Neuronal stem cell (in vitro differentiated cells): ENCODE measurements around the gene FSTL4.

Source experiments
- DNase-seq: peaks from one replicate; pipeline ENCODE4 v3.0.0-alpha.2; 2013; ENCODE audit warnings: low spot score
- H2AFZ ChIP-seq: one replicate; pipeline ENCODE4 v1.6.1; 2013; ENCODE audit warnings: mild to moderate bottlenecking, low read length, inconsistent platforms
- H2AK5ac ChIP-seq: 2 replicates; pipeline ENCODE4 v1.6.1; 2013; ENCODE audit warnings: low read depth, mild to moderate bottlenecking, inconsistent platforms, low read length, moderate library complexity, mixed read lengths
- H2BK120ac ChIP-seq: 2 replicates; pipeline ENCODE4 v1.6.1; 2013; ENCODE audit warnings: low read depth, mild to moderate bottlenecking, inconsistent platforms, low read length, moderate library complexity, mixed read lengths
- H2BK12ac ChIP-seq: one replicate; pipeline ENCODE4 v1.6.1; 2013; ENCODE audit warnings: low read length, inconsistent platforms
- H2BK15ac ChIP-seq: 2 replicates; pipeline ENCODE4 v1.6.1; 2013; ENCODE audit warnings: mild to moderate bottlenecking, low read length, inconsistent platforms, mixed read lengths
- H2BK5ac ChIP-seq: one replicate; pipeline ENCODE4 v1.6.1; 2013; ENCODE audit warnings: inconsistent platforms, mild to moderate bottlenecking, low read length, moderate library complexity
- H3K14ac ChIP-seq: one replicate; pipeline ENCODE4 v1.6.1; 2013; ENCODE audit warnings: low read length, inconsistent platforms
- H3K18ac ChIP-seq: 2 replicates; pipeline ENCODE4 v1.6.1; 2013; ENCODE audit warnings: low read length, inconsistent platforms
- H3K23ac ChIP-seq: 2 replicates; pipeline ENCODE4 v1.6.1; 2013; ENCODE audit warnings: low read depth, mild to moderate bottlenecking, mixed read lengths, low read length, inconsistent platforms; ENCODE audit not compliant: poor library complexity
- H3K27ac ChIP-seq: replicated peaks from 3 replicates; pipeline ENCODE4 v1.5.1; 2013; ENCODE audit warnings: low read length, inconsistent platforms
- H3K27me3 ChIP-seq, 3 experiments: 2 replicates each; pipeline ENCODE4 v1.6.1; 2013; ENCODE audit warnings: low read length in 3 of 3, mild to moderate bottlenecking in 2 of 3, inconsistent platforms in 1 of 3, low read depth in 1 of 3, mixed read lengths in 1 of 3, moderate library complexity in 1 of 3; ENCODE audit not compliant: control insufficient read depth in 3 of 3, insufficient read depth in 3 of 3
- H3K36me3 ChIP-seq, 2 donors: replicated peaks in 1 of 2; 2 replicates each; pipeline ENCODE4 v1.6.1; 2013; ENCODE audit warnings: low read length in 2 of 2; ENCODE audit not compliant: control insufficient read depth in 2 of 2, insufficient read depth in 2 of 2
- H3K4ac ChIP-seq: 2 replicates; pipeline ENCODE4 v1.6.1; 2013; ENCODE audit warnings: inconsistent platforms, mild to moderate bottlenecking, low read length, moderate library complexity
- H3K4me1 ChIP-seq, 2 donors: 1 replicate in 1 of 2; 2 replicates in 1 of 2; pipeline ENCODE4 v1.6.1; 2013; ENCODE audit warnings: low read length in 2 of 2, low read depth in 1 of 2; ENCODE audit not compliant: control insufficient read depth in 2 of 2, insufficient read depth in 1 of 2
- H3K4me2 ChIP-seq: one replicate; pipeline ENCODE4 v1.6.1; 2013; ENCODE audit warnings: mild to moderate bottlenecking, low read length, inconsistent platforms; ENCODE audit not compliant: insufficient read depth, poor library complexity, severe bottlenecking
- H3K4me3 ChIP-seq, 2 donors: 2 replicates each; pipeline ENCODE4 v1.5.1; 2013; ENCODE audit warnings: low read length in 2 of 2, mild to moderate bottlenecking in 2 of 2, inconsistent platforms in 1 of 2, moderate library complexity in 1 of 2
- H3K79me1 ChIP-seq: one replicate; pipeline ENCODE4 v1.6.1; 2013; ENCODE audit warnings: low read depth, mild to moderate bottlenecking, inconsistent platforms, low read length, moderate library complexity
- H3K9ac ChIP-seq: one replicate; pipeline ENCODE4 v1.6.1; 2013; ENCODE audit warnings: mild to moderate bottlenecking, low read depth, low read length, inconsistent platforms; ENCODE audit not compliant: poor library complexity
- H3K9me3 ChIP-seq, 2 donors: replicated peaks in 1 of 2; 2 replicates each; pipeline versions ENCODE3 to v1.6.1; 2013; ENCODE audit warnings: low read length in 2 of 2, mild to moderate bottlenecking in 2 of 2, inconsistent platforms in 1 of 2, low read depth in 1 of 2, mixed read lengths in 1 of 2, moderate library complexity in 1 of 2; ENCODE audit not compliant: control insufficient read depth in 2 of 2, insufficient read depth in 1 of 2
- H4K8ac ChIP-seq: one replicate; pipeline ENCODE4 v1.6.1; 2013; ENCODE audit warnings: low read depth, mild to moderate bottlenecking, inconsistent platforms, low read length, moderate library complexity
- H4K91ac ChIP-seq: one replicate; pipeline ENCODE4 v1.6.1; 2013; ENCODE audit warnings: low read length, low read depth, mild to moderate bottlenecking, inconsistent platforms; ENCODE audit not compliant: poor library complexity
- WGBS, 2 donors: extraction: QIAGEN DNeasy Blood & Tissue Kit; methylation state at CpG; one replicate each; pipeline ENCODE4 v1.1.7; 2013; ENCODE audit warnings: missing lambda C conversion rate in 2 of 2, mixed read lengths in 1 of 2; ENCODE audit not compliant: insufficient read length in 2 of 2, insufficient replicate concordance in 1 of 2; ENCODE audit errors: extremely low coverage in 2 of 2; 5-methylcytosine and 5-hydroxymethylcytosine counted together

FSTL4 gene

GRCh38 chr5:133159543-133159942 lies 452.8 kb downstream of the FSTL4 start:
- Histone ChIP-seq H3K36me3 (no peaks in the 10 kb centered on the region), H4K91ac (no peak overlapping the region), H3K4ac (no peak overlapping the region), H4K8ac (no peak overlapping the region), H3K27me3 (no peaks in the 10 kb centered on the region), H2BK120ac (no peak overlapping the region), H3K23ac (no peak overlapping the region), H3K4me1 (no peaks in the 10 kb centered on the region), H2BK12ac (no peak overlapping the region), H2AK5ac (no peak overlapping the region), H2AFZ (no peak overlapping the region), H3K9me3 (no peaks in the 10 kb centered on the region), H2BK15ac (no peak overlapping the region), H3K27ac (no peak overlapping the region), H3K9ac (no peak overlapping the region), H3K18ac (no peak overlapping the region), H3K14ac (no peak overlapping the region), H3K79me1 (no peaks in the 10 kb centered on the region), H3K4me2 (no peak overlapping the region), H3K4me3 (no peak overlapping the region), H2BK5ac (no peak overlapping the region)
- no CpG with 5 or more reads among the region's 1 CpG for WGBS, 2 donors
- no peak for DNase-seq

- Histone ChIP-seq H3K23ac (no peak overlapping the region), H3K18ac (no peak overlapping the region), H3K36me3 (no peaks in the 10 kb centered on the region), H4K8ac (no peak overlapping the region), H3K4ac (no peak overlapping the region), H3K9me3 (no peaks in the 10 kb centered on the region), H3K4me2 (no peak overlapping the region), H3K4me3 (no peak overlapping the region), H4K91ac (no peak overlapping the region), H2AFZ (no peak overlapping the region), H2BK15ac (no peak overlapping the region), H3K14ac (no peak overlapping the region), H2BK120ac (no peak overlapping the region), H3K27me3 (no peaks in the 10 kb centered on the region), H3K9ac (no peak overlapping the region), H2BK5ac (no peak overlapping the region), H3K4me1 (no peaks in the 10 kb centered on the region), H2AK5ac (no peak overlapping the region), H3K79me1 (no peaks in the 10 kb centered on the region), H2BK12ac (no peak overlapping the region), H3K27ac (no peak overlapping the region)
- DNase-seq = no peak
- WGBS, 2 donors = no CpG with 5 or more reads among the region's 4 CpGs
Measured at GRCh38 chr5:133155326-133155969, 456.9 kb downstream of the FSTL4 start.

- no peaks in the 10 kb centered on the region for H3K36me3 ChIP-seq
Measured at GRCh38 chr5:133154274-133155075, 457.9 kb downstream of the FSTL4 start.

GRCh38 chr5:133150909-133151544 lies 461.3 kb downstream of the FSTL4 start:
- H4K8ac ChIP-seq = no peak overlapping the region
- no peak overlapping the region for H2BK15ac ChIP-seq
- no peak overlapping the region for H3K4me2 ChIP-seq
- H3K79me1 ChIP-seq = no peaks in the 10 kb centered on the region
- no peak overlapping the region for H3K23ac ChIP-seq
- no peaks in the 10 kb centered on the region for H3K36me3 ChIP-seq
- no peaks in the 10 kb centered on the region for H3K9me3 ChIP-seq
- peaks cover 3 to 12% of the 10 kb centered on the region in 2 donors for H3K4me1 ChIP-seq
- no peak overlapping the region for H4K91ac ChIP-seq
- H2BK5ac ChIP-seq = no peak overlapping the region
- no peak overlapping the region for H2AK5ac ChIP-seq
- no peak overlapping the region for H3K14ac ChIP-seq
- no peak overlapping the region for H3K18ac ChIP-seq
- H3K4me3 ChIP-seq = no peak overlapping the region
- no peak overlapping the region for H2AFZ ChIP-seq
- H3K4ac ChIP-seq = no peak overlapping the region
- no CpG with 5 or more reads among the region's 6 CpGs for WGBS, 2 donors
- no peak overlapping the region for H2BK120ac ChIP-seq
- H2BK12ac ChIP-seq = no peak overlapping the region
- no peak for DNase-seq
- H3K27me3 ChIP-seq = no peaks in the 10 kb centered on the region
- no peak overlapping the region for H3K27ac ChIP-seq
- H3K9ac ChIP-seq = no peak overlapping the region

More at GRCh38 chr5:133154274-133155075, 457.9 kb downstream of the FSTL4 start:
- Histone ChIP-seq H3K18ac (no peak overlapping the region), H2BK5ac (no peak overlapping the region), H2AK5ac (no peak overlapping the region), H2BK15ac (no peak overlapping the region), H3K4me2 (no peak overlapping the region), H3K4me3 (no peak overlapping the region), H3K27me3 (no peaks in the 10 kb centered on the region), H2BK120ac (no peak overlapping the region), H3K9ac (no peak overlapping the region), H3K23ac (no peak overlapping the region), H2BK12ac (no peak overlapping the region), H4K8ac (no peak overlapping the region), H3K4me1 (no peaks in the 10 kb centered on the region), H3K14ac (no peak overlapping the region), H3K4ac (no peak overlapping the region), H4K91ac (no peak overlapping the region), H3K79me1 (no peaks in the 10 kb centered on the region), H3K27ac (no peak overlapping the region), H3K9me3 (no peaks in the 10 kb centered on the region), H2AFZ (no peak overlapping the region)
- DNase-seq = no peak
- no CpG with 5 or more reads among the region's 12 CpGs for WGBS, 2 donors
